DMS153 (cell line): Measurements from ENCODE around the gene CLEC18B.
"Not testable (repeated sequence)": the region's sequence is repeated elsewhere in the genome, so short reads cannot be mapped to it uniquely, and the experiment has no call there.

Experiments used
- DNase-seq: peaks from one replicate; lab custom pipeline; 2025; lab: John Stamatoyannopoulos, UW

The CLEC18B gene

GRCh38 chr16:74420612-74421481 lies at the start of gene CLEC18B:
Gene CLEC18B, minus strand, starts transcription at chr16:74421478. Its CDS starts 208 bp downstream, at chr16:74421270.
- not testable (repeated sequence) for DNase-seq

DNA sequence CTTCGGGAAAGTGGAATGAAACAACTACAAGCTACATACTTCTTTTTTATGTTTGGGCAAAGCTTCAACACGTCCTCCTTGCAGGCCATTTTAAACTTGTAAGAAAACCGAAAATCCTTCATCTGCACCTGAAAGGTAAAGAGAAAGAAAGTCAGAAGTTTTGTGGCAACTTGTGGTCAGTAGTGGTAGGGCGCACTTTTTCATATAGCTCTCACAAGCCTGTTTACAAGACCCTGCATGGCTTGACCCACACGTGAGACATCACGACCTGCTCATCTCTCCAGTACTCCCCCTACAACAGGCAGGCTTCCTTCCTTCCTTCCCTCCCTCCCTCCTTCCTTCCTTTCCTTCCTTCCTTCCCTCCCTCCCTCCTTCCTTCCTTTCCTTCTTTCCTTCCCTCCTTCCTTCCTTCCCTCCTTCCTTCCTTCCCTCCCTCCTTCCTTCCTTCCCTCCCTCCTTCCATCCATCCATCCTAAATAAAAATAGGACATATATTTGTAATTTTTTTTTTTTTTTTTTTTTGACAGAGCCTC lies 48.7 kb upstream of the CLEC18B start:
- no peak for DNase-seq

- DNase-seq, result no peak
Measured at GRCh38 chr16:74468807-74469525, 47.7 kb upstream of the CLEC18B start.

DNA sequence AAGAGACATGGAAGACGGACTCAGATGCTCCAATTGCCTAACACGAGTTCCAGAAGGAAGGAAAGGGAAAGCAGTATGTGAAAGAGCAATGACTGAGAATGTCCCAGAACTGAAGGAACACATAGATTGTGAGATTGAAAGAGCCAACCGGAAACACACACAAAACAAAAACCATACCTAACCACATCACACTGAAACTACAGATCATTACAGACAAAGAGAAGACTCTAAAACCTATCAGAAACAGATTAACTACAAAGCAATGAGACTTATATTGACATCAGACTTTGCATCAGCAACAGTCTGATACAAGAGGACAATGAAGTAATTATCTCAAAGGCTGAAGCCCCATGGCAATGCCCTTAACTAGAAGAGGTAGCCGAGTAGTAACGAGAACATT lies 45.6 kb upstream of the CLEC18B start:
- DNase-seq, result no peak

DNA sequence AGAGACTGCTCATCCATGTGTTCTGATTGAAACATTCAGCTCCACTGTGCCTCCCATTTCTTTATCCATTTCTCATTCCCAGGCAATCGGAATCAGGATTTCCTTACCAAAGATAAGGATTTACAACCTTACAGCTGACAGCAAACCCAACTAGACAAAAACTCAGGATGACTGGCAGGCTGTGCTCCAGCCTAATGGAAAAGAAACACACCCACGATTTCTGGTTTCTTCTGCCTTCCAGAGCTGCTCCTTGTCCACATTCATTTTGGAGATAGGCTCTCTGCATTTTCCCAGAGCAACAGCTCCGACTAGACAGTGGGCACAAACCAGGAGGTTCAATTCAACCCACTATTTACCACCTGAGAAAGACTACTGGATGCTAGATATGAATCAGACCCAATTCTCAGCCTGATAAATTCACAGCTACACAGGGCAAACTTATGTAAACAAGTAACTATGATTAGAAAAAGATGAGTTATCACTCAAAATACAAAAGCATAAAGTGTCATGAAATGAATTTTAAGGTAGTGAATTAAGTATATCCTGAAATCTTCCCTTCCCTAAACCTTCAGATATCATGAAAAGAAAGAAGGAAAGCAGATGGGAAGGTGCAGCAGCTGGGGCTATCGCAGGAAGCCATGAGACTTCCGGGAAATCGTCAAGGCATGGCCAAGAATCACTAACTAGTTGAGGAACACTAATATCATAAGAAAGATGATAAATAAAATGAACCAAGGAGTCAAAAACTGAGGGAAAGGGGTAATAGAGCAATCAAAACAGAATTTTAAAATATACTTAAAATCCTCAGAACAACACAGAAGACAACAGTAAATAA lies 44.8 kb upstream of the CLEC18B start:
- no peak for DNase-seq

- DNase-seq, result no peak
Measured at GRCh38 chr16:74465281-74465680, 44.0 kb upstream of the CLEC18B start.

DNA sequence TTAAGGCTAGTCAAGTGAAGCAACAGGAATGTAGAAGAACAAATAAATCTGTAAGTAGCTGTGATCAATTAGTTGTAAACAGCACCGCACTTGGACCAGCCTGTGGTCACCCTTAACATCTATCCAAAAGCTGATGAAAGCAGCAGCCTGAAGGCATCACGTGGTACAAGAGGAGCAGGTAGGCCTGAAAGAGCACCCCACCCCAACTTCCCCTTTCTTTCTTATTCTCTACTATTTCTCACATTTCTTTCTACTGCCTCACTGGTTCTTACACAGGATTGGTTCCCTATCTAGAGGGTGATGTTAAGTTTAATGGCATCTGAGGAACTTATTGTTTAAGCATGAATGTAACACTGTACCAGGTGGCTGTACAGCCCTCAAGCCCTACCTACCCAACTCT lies 42.6 kb upstream of the CLEC18B start:
- no peak for DNase-seq

- no peak for DNase-seq
Measured at GRCh38 chr16:74462361-74462760, 41.1 kb upstream of the CLEC18B start.

- DNase-seq, result no peak
Measured at GRCh38 chr16:74461826-74462225, 40.5 kb upstream of the CLEC18B start.

DNA sequence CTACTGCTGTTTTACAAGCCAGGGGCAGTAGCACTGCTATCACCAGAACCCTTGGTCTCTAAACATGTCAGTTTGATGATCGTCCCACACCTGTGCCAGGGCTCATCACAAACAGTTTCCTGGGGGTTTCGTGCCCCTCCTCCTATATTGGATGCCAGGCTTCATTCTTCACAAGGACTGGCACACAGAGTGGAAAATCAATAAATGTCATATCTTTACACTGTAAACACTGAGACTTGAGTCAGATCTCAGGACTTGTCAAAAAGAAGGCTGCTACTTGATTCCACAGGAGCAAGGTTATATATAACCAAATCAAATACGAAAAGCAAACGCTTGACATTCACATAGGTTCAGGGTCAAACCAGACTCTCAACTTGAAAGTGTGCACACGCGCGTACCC lies 39.3 kb upstream of the CLEC18B start:
- no peak for DNase-seq

DNA sequence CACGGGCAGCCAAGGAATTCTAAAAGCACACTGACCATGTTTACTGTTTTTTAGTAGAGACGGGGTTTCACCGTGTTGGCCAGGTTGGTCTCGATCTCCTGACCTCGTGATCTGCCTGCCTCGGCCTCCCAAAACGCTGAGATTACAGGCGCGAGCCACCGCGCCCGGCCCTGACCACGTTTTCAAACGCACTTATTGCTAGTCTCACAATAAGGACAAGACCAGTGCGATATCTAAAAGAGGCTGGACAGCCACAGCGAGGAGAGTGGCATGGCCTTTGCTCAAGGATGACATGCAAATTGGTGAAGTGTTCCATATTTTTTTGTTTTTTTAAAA lies 35.0 kb upstream of the CLEC18B start:
- no peak for DNase-seq

GRCh38 chr16:74455619-74456289 lies 34.5 kb upstream of the CLEC18B start:
- no peak for DNase-seq

DNA sequence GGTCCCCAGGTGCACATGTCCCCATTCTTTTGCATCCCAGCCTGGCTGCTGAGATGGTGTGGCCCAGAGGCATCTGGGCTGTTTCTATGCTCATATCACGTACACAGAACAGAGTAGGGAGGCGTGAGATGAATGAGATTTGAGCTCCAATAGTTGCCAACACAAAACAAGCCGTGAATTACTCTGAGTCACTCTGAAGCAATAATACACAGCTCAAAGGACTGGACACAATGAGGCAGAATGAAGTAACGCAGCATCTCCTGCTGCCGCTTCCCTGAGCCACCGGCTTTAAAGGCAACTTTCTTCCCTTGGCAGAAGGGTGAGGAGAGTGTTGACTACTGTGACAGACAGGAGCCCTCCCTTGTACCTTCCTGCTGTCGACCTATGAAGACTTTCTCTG lies 33.9 kb upstream of the CLEC18B start:
- no peak for DNase-seq

GRCh38 chr16:74451951-74452758 lies 30.9 kb upstream of the CLEC18B start:
- no peak for DNase-seq

DNA sequence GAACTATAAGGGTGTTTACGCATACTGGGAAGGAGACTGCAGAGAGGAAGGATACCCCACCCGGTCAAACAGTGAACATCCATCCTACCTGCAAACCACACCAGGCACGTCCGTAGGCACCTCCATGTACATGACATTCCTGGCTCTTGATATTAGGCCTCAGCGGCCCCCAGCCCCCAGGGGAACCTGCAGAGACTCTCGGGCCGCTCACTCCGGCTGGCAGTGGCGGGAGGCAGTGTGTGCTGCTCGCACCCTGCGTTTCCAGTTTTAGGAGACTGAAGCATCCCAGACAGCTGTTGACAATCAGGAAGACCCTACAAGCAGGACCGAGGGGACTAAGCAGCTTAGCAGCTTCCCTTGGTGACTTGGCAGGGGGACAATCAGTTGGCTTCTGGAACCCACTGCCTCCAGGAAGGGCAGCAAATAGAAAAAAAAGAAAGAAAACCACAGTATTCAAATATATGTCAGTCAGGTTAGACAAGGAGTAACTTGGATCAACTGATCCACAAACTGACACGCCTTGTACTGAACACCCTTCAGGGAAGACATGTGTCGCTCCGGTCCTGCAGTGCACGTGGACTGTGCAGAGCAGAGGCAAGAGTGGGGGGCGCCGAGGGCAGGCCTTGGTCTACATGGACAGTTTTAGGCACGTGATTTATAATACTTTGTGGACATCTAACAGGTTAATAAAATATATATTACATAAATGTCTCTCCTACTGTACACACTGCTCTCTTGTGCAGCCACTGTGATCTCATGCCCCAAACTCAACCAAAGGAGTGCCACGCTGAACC lies 29.9 kb upstream of the CLEC18B start:
- DNase-seq, result no peak

DNA sequence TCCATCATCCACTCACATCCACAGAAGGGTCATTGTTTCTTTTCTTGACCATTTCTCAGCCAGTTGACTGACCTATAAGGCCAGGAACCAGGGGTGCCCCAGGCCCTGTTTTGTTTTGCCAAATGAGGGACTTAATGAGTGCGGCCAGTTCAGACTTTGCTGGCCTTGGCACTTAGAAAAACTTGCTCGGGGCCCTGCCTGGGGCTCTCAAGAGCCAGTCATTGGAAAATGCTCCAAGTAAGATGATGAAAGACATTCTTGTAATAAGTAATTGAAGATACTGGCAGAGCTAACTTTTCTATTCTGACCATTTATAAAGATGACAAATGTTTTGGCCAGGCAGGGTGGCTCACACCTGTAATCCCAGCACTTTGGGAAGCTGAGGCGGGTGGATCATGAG lies 29.0 kb upstream of the CLEC18B start:
- no peak for DNase-seq

GRCh38 chr16:74449470-74449869 lies 28.2 kb upstream of the CLEC18B start:
- DNase-seq, result no peak

- DNase-seq, result no peak
Measured at GRCh38 chr16:74448990-74449389, 27.7 kb upstream of the CLEC18B start.

GRCh38 chr16:74447578-74447977 lies 26.3 kb upstream of the CLEC18B start:
- no peak for DNase-seq

DNA sequence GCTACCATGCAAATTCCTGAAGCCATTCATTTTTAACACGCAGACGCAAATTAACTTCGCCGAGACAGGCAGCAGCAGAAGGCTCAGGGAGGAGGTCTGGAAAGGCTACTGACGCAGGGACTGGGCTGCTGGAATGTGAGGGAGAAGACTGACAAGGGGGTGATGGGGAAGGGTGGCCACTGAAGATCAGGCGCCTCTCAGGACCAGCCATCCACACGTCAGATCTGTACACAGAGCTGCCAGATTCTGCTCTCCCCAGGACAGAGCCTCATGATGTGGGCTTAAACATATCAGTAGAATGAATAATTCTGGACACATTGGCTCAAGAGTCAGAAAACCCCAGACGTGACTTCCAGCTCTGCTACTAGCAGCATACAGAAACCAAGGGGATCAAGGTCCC lies 25.6 kb upstream of the CLEC18B start:
- no peak for DNase-seq
